GM18505 (cell line): ENCODE results near the gene FBXL12.
"Not testable (repeated sequence)": the region's sequence is repeated elsewhere in the genome, so short reads cannot be mapped to it uniquely, and the experiment has no call there.

Experiments used
- ATAC-seq: cut with Tn5 transposase; IDR thresholded peaks from one replicate; pipeline ENCODE4 v1.9.1; 2021; ENCODE audit not compliant: unreplicated experiment
- POLR2A ChIP-seq: IDR thresholded peaks from 4 replicates; pipeline ENCODE4 v1.6.1; 2011; ENCODE audit warnings: borderline replicate concordance; ENCODE audit not compliant: insufficient read depth, insufficient read length; ENCODE audit errors: extremely low read depth

The FBXL12 gene

DNA sequence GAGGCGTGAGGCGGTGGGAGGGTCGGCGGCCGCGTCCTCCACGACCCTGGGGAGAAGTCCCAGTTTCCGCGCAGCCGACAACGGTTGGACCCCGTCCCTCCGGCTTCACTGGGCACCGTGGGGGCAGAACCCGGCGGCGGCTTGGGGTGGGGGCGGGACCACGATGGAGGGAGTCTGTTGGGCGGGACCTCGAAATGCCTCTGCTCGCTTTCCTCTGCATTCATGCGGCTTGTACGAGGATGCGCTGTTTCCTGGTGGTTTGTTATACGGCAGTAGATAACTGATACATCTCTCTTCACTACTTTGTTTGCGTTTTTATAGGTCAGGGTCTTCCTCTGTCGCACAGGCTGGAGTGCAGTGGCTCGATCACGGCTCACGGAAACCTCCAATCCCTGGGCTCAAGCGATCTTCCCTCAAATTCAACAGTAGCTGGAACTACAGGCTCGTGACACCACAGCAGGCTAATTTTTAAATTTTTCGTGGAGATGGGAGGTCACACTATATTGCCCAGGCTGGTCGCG lies 25.7 kb downstream of the FBXL12 start:
- ATAC-seq, result peak; percentile 17
- no peak for TF ChIP-seq POLR2A

DNA sequence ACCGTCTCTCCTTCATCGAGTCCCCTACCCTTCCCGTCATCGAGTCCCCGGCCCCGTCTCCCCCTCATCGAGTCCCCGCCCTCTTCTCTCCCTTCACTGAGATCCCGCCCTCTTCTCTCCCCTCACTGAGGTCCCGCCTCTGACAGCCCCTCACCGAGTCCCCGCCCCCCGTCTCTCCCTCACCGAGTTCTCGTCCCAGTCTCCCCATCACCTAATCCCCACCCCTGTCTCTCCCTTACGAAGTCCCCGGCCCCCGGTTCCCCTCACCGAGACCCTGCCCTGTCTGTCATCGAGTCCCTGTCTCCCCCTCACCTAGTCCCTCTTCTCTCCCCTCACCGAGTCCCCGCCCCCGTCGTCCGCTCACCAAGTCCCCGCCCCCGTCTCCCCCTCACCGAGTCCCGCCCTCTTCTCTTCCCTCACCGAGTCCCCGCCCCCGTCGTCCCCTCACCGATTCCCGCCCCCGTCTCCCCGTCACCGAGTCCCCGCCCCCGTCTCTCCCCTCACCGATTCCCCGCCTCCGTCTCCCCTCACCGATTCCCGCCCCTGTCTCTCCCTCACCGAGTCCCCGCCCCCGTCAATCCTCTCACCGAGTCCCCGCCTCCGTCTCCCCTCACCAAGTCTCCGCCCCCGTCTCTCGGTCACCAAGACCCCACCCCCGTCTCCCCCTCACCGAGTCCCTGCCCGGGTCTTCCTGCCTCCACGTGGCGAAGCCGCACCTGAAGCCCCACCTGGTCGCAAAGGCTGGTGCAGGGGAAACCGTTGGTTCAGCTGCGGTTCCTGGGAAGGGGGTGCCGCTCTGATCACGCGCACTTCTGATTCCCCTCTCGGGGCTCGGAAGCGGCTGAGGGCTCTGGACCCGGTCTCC lies 26.4 kb downstream of the FBXL12 start:
- peak; percentile 46 for ATAC-seq
- no peak for TF ChIP-seq POLR2A

DNA sequence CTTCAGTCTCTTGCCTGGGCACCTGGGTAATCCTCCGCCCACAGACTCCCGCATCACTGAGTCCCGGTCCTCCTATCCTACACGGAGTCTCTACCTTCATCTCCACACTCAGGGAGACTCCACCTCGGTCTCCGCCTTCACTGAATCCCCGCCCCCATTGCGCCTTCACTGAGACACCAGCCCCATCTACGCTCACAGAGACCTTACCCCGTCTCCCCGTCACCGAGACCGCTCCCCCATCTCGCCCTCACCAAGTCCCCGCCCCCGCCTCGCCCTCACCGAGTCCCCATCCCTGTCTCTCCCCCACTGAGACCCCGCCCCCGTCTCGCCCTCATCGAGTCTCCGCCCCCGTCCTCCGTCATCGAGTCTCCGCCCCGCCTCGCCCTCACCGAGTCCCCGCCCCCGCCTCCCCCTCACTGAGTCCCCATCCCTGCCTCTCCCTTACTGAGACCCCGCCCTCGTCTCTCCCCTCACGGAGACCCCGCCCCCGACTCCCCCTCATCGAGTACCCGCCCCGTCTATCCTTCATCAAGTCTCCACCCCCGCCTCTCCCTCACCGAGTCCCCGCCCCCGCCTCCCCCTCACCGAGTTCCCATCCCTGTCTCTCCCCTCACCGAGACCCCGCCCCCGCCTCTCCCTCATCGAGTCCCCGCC lies 27.2 kb downstream of the FBXL12 start:
- ATAC-seq, result peak; percentile 45
- TF ChIP-seq POLR2A, result no peak

DNA sequence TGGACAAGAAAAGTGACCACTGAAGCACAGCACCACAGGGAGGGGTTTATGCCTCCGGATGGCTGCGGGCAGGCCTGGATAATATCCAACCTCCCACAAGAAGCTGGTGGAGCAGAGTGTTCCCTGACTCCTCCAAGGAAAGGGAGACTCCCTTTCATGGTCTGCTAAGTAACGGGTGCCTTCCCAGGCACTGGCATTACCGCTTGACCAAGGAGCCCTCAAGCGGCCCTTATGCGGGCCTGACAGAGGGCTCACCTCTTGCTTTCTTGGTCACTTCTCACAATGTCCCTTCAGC lies 27.9 kb downstream of the FBXL12 start:
- ATAC-seq, result not testable (repeated sequence)

DNA sequence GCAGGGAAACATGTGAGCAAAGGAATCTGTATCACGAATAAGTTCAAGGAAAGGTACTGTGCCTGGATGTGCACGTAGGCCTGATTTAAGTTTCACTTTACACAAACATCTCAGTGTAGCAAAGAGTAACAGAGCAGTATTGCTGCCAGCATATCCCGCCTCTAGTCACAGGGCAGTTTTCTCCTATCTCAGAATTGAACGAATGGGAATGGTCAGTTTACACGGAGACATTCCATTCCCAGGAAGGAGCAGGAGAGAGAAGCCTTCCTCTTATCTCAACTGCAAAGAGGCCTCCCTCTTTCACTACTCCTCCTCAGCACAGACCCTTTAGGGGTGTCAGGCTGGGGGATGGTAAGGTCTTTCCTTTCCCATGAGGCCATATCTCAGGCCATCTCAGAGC lies 29.3 kb downstream of the FBXL12 start:
- not testable (repeated sequence) for ATAC-seq

DNA sequence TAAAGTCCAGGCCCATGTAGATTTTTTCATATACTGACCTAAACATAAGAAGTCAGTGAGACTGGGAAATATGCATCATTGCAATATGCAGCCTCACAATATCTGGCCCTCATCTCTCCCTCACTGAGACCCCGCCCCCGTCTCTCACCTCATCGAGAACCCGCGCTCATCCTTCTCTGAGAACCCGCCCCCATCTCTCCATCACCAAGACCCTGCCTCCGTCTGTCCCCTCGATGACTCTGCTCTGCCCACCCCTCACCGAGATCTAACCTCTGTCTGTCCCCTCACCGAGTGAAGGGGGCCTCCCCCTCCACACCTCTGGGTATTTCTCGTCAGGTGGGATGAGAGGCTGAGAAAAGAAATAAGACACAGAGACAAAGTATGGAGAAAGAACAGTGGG lies 29.8 kb downstream of the FBXL12 start:
- no peak for ATAC-seq

DNA sequence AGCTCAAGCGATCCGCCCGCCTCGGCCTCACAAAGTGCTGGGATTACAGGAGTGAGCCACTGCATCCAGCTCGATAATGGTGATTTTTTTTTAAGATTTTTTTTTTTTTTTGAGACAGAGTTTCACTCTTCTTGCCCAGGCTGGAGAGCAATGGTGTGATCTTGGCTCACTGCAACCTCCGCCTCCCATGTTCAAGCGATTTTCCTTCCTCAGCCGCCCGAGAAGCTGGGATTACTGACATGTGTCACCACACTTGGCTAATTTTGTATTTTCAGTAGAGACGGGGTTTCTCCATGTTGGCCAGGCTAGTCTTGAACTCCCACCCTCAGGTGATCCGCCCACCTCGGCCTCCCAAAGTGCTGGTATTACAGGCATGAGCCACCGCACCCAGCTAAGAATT lies 30.3 kb downstream of the FBXL12 start:
- ATAC-seq, result not testable (repeated sequence)

More for the DNA sequence above, 29.8 kb downstream of the FBXL12 start:
- no peak for TF ChIP-seq POLR2A

DNA sequence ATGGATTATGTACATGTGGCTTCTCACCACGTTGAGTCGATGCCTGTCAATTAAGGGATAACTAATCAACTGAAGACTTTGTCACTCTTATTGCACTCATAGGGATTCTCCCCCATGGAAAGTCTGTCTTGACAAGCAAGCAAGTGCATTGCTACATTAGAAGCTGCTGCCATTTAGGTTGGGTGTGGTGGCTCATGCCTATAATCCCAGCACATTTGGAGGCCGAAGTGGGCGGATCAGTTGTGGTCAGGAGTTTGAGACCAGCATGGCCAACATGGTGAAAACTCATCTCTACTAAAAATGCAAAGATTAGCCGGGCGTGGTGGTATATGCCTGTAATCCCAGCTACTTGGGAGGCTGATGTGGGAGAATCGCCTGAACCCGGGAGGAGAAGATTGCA lies 32.1 kb downstream of the FBXL12 start:
- no peak for ATAC-seq

DNA sequence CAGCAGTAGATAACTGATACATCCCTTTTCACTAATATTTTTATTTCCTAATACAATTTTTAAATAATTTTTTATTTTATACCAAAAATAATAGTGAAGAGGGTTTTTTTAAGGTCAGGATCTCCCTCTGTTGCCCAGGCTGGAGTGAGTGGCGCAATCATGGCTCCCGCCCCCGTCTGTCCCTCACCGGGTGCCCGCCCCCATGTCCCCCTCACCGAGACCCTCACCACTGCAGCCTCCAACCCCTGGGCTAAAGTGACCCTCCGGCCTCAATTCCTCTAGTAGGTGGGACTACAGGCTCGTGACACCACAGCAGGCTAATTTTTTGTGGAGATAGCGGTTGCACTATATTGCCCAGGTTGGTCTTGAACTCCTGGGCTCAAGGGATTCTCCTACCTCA lies 32.5 kb downstream of the FBXL12 start:
- TF ChIP-seq POLR2A, result no peak

More for the DNA sequence above, 32.1 kb downstream of the FBXL12 start:
- TF ChIP-seq POLR2A, result no peak

DNA sequence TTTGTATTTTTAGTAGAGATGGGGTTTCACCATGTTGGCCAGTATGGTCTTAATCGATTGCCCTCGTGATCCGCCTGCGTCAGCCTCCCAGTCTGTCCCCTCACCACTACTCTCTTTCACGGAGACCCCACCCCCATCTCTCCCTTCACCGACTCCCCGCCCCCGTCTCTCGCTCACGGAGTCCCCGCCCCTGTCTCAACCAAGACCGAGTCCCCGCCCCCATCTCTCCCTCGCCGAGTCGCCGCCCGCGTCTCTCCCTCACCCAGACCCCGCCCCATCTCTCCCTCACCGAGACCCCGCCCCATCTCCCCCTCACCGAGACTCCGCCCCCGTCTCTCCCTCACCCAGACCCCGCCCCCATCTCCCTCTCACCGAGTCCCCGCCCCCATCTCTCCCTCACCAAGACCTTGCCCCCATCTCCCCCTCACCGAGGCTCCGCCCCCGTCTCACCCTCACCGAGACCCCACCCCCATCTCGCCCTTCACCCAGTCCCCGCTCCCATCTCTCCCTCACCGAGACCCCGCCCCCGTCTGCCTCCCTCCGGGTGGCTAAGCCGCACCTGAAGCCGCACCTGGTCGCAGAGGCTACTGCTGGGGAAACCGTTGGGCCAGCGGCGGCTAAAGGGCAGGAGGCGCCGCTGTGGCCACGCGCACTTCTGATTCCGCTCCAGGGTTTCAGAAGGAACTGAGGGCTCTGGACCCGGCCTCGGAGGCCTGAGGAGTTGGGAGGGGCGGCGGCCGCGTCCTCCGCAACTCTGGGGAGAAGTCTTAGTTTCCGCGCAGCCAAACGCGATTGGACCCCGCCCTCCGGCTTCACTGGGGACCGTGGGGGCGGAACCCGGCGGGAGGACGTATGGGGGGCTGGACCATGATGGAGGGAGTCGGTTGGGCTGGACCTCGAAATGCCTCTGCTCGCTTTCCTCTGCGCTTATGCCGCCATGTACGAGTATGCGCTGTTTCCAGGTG lies 33.2 kb downstream of the FBXL12 start:
- ATAC-seq, result peak; percentile 76
- TF ChIP-seq POLR2A, result peak; percentile 77

More for the DNA sequence above, 32.5 kb downstream of the FBXL12 start:
- no peak for ATAC-seq

DNA sequence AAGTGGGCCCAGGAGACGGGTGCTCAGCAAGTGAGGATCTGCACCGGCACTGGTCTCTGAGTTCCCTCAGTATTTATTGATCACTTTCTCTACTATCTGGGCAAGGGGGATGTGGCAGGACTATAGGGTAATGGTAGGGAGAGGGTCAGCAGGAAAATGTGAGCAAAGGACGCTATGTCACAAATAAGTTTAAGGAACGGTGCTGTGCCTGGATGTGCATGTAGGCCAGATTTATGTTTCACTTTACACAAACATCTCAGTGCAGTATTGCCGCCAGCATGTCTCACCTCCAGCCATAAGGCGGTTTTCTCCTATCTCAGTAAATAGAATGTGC lies 34.7 kb downstream of the FBXL12 start:
- ATAC-seq, result not testable (repeated sequence)

DNA sequence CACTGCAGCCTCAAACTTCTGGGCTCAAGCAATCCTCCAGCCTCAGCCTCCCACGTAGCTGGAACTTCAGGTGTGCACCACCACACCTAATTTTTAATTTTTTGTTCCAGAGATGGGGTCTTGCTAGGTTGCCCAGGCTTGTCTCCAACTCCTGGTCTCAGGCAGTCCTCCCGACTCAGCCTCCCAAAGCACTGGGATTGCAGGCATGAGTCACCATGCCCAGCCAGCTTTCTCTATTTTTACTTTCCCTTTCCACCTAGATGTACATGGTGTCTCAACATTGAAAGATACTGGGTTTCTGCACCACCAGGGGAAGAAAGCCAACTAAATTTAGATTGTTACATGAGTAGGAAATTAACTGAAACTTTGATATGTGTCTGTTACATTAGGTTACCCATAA lies 36.5 kb downstream of the FBXL12 start:
- ATAC-seq, result no peak
- no peak for TF ChIP-seq POLR2A

DNA sequence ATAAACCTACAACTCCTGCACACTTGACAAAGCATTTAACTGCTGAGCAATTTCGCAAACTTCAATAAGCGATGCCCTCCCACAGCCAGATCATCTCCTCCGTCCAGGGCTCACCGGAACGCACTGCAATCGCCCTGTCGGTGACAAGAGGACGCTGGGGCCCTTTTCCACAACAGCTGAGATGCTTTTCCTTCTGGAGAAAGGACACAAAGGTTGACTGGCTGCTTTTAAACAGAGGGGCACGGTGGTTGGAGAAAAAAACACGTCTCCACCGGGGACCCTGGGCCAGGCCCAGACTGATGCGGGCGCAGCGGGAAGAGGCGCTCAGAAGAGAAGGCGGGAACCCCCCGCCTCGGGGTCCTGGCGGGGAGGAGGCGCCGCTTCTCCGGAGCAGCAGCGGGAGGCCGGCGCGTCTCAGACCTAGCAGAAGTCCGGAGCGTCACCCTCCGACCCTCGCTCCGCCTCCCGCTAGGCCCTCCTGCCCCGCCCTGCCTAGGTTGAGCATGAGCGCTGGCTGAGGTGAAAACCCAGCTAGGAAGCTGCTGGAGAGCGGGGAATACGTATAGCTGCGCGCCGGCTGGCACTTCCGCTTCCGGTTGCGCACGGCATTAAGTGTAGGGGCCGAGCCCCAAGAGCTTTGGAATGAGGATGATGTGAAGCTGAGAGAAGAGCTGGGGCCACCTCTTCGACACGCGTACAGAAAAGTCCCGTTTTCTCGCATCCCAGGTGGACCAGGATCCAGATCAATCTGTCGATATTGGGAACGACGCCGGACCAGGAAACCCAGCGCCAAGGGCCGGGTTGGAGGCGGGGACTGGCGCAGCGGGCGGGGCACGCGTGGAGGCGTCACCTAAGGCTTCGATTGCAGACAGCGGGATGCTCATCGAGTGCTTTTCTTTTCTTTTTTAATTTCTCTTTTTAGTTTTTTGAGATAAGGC lies 50.4 kb downstream of the FBXL12 start, which contains the start of gene ZNF846:
TSS of gene ZNF846 (minus strand) at position 564 of the 938 bp plus-strand sequence. CDS start 3,788 bp downstream, outside the sequence.
- peak; percentile 73 for TF ChIP-seq POLR2A
- peak; percentile 98 for ATAC-seq
